Measurements from ENCODE around the gene UBE2F. TPM values are rescaled to one million over a fixed set of nuclear protein-coding genes. Genes with fewer than 3 reads are reported as not detected.
"Not testable (repeated sequence)": the region's sequence is repeated elsewhere in the genome, so short reads cannot be mapped to it uniquely, and the experiment has no call there.

Gene UBE2F
- total and polyA plus RNA-seq, 9 of the 15 experiments (the other 6 are each of a cell fraction or from before 2014, with no cell fraction given) = 18.1 to 88.1 (median 53.0) TPM

DNA sequence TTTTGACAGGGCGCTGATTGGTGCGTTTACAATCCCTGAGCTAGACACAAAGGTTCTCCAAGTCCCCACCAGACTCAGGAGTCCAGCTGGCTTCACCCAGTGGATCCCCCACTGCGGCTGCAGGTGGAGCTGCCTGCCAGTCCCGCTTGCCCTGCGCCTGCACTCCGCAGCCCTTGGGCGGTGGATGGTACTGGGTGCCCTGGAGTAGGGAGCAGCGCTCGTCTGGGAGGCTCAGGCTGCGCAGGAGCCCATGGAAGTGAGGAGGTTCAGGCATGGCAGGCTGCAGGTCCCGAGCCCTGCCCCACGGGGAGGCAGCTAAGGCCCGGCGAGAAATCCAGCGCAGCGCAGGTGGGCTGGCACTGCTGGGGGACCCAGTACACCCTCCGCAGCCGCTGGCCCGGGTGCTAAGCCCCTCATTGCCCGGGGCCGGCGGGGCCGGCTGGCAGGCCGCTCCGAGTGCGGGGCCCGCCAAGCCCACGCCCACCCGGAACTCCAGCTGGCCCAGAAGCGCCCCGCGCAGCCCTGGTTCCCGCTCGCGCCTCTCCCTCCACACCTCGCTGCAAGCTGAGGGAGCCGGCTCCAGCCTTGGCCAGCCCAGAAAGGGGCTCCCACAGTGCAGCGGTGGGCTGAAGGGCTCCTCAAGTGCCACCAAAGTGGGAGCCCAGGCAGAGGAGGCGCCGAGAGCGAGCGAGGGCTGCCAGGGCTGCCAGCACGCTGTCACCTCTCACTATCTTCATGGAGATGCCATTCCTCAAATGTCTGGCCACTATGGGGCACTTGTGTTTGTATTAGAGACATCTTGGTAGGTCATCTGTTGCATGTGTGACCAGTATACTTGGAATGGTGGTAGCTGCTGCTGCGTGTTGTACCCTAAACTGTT is 91.1 kb downstream of the UBE2F start:
- POLR2A ChIA-PET; H3K4me2 ChIP-seq (ENCODE audit: insufficient read depth, low read length); H3K4me3 ChIP-seq; H3K27ac ChIP-seq (ENCODE audit: extremely low read depth, low read depth, low read length); H4K20me1 ChIP-seq (replicated peaks; ENCODE audit: control insufficient read depth, insufficient read depth, low read length); BruUV-seq (replicated peaks); H3K36me3 ChIP-seq (ENCODE audit: control insufficient read depth, insufficient read depth, low read length); H3K9ac ChIP-seq (ENCODE audit: insufficient read depth in 1 of 2, low read depth in 2 of 2, low read length in 2 of 2); intact Hi-C loops (cut with micrococcal nuclease); H3K27me3 ChIP-seq (ENCODE audit: control insufficient read depth in 2 of 2, insufficient read depth in 2 of 2, low read length in 2 of 2); H3K4me1 ChIP-seq (replicated peaks in 1 of 2; ENCODE audit: control insufficient read depth in 2 of 2, insufficient read depth in 2 of 2, low read length in 2 of 2); ATAC-seq; FAIRE-seq; H3K9me1 ChIP-seq (ENCODE audit: control insufficient read depth, insufficient read depth, low read length); CTCF ChIA-PET (ENCODE audit: low intra/inter-chr PET ratio); in situ Hi-C loops (cut with MboI); DNase-seq (ENCODE audit: extremely low read depth in 1 of 4, low spot score in 3 of 4); H2AFZ ChIP-seq (ENCODE audit: low read depth, low read length); H3K9me3 ChIP-seq (replicated peaks; ENCODE audit: control insufficient read depth, insufficient read depth, low read depth, low read length): not testable (repeated sequence)
- H3K79me2 ChIP-seq (ENCODE audit: control insufficient read depth, insufficient read depth, low read length) = peaks cover 28% of the 10 kb centered on the region
- WGBS (ENCODE audit: insufficient coverage, low coverage, missing lambda C conversion rate) = 98% methylated on average over 9 of the region's 44 CpGs
- TF ChIP-seq POLR2G (IDR thresholded peaks at IDR 0.05; ENCODE audit: low read depth, low read length) = peak; percentile 63
- TF ChIP-seq RBFOX2 (IDR thresholded peaks at IDR 0.05; ENCODE audit: low read depth, low read length) = 0 out of 2 replicates have a peak, but pooled peaks have one; percentile 34

DNA sequence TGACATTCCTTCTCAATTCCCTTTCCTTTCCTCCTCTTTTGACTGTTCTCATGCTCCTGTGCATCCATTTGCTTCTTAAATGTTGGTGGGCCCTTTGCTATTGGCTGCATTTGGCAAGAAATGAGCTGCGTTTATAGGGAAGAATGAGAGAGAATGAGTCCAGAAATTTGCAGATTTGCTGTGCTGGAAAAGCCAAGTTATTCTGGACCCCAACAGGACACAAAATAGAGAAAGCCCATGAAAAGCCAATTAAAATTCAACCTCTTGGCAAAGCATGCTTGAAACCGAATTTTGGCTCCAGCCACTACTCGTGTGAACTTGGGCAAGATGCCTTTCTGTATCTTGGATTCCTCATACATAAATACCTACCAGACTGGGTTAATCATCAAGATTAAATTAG is 92.7 kb downstream of the UBE2F start:
- peak overlapping the region; percentile 74; the same call in 1 of the 2 replicates for H3K4me3 ChIP-seq
- FAIRE-seq = no peak
- intact Hi-C loops (cut with micrococcal nuclease) = no loop called here
- H3K27me3 ChIP-seq (ENCODE audit: control insufficient read depth in 2 of 2, insufficient read depth in 2 of 2, low read length in 2 of 2) = no peaks in the 10 kb centered on the region
- peaks cover 4 to 9% of the 10 kb centered on the region in 2 experiments; a peak in 4 of 5 replicates for H3K4me1 ChIP-seq (replicated peaks in 1 of 2; ENCODE audit: control insufficient read depth in 2 of 2, insufficient read depth in 2 of 2, low read length in 2 of 2)
- no peaks in the 10 kb centered on the region for H3K9me1 ChIP-seq (ENCODE audit: control insufficient read depth, insufficient read depth, low read length)
- TF ChIP-seq GATA2 (CRISPR knock-in tag; IDR thresholded peaks at IDR 0.05) = no peak
- TF ChIP-seq ZNF507 (tag; conservative IDR thresholded peaks at IDR 0.05) = no peak
- no peak for TF ChIP-seq TARDBP (IDR thresholded peaks at IDR 0.05)
- TF ChIP-seq MCM3 (IDR thresholded peaks at IDR 0.05) = no peak
- peak overlapping the region; percentile 92 for H3K4me2 ChIP-seq (ENCODE audit: insufficient read depth, low read length)
- H3K9ac ChIP-seq (ENCODE audit: insufficient read depth in 1 of 2, low read depth in 2 of 2, low read length in 2 of 2) = peak overlapping the region in 1 of 2 experiments; percentile 85; a peak in 2 of 4 replicates
- no peaks in the 10 kb centered on the region for H4K20me1 ChIP-seq (replicated peaks; ENCODE audit: control insufficient read depth, insufficient read depth, low read length)
- TSS peak; percentile 91 for BruUV-seq (replicated peaks)
- no peak overlapping the region for H2AFZ ChIP-seq (ENCODE audit: low read depth, low read length)
- peaks cover 40% of the 10 kb centered on the region for H3K79me2 ChIP-seq (ENCODE audit: control insufficient read depth, insufficient read depth, low read length)
- 72% methylated on average over 3 of the region's 3 CpGs for WGBS (ENCODE audit: insufficient coverage, low coverage, missing lambda C conversion rate)
- H3K36me3 ChIP-seq (ENCODE audit: control insufficient read depth, insufficient read depth, low read length) = peaks cover 12% of the 10 kb centered on the region
- DNase-seq (ENCODE audit: extremely low read depth in 1 of 4, low spot score in 3 of 4) = no peak
- ChIA-PET POLR2A (interaction anchor here (0.7 to 1.3 kb wide), 2 partner anchors 19 to 167 kb away, joined by 3 read pairs; no protein-coding TSS in a partner anchor), CTCF (ENCODE audit: low intra/inter-chr PET ratio) (no interaction called here)
- no peak for ATAC-seq
- in situ Hi-C loops (cut with MboI) = no loop called here
- peak overlapping the region; percentile 82; the same call in 1 of the 3 replicates for H3K27ac ChIP-seq (ENCODE audit: extremely low read depth, low read depth, low read length)
- 0 out of 2 replicates have a peak, but pooled peaks cover 1% of the 10 kb centered on the region for H3K9me3 ChIP-seq (replicated peaks; ENCODE audit: control insufficient read depth, insufficient read depth, low read depth, low read length)

Measured in K562 (cell line).